Subcutaneous adipose tissue (tissue), 4 donors: ENCODE results near the gene GALM. TPM values are rescaled to one million over a fixed set of nuclear protein-coding genes. Genes with fewer than 3 reads are reported as not detected.

Experiments
- total RNA-seq, 4 donors: library from RNA; depleted of rRNA; stranded (reverse); fragments of >200 nt; gene quantifications; one replicate each; pipeline ENCODE4 v1.1.0, GENCODE V29; 2016
- TF ChIP-seq, protein P1 (sequence below): fragments of 450-650 bp; IDR thresholded peaks from one replicate; pipeline ENCODE4 v1.5.1; 2016; ENCODE audit warnings: low read depth, mild to moderate bottlenecking, control low read depth, antibody characterized with exemption, moderate library complexity

The GALM gene
- total RNA-seq, 4 donors from 2014 or later, result 8.5 to 62.9 (median 36.3) TPM

DNA sequence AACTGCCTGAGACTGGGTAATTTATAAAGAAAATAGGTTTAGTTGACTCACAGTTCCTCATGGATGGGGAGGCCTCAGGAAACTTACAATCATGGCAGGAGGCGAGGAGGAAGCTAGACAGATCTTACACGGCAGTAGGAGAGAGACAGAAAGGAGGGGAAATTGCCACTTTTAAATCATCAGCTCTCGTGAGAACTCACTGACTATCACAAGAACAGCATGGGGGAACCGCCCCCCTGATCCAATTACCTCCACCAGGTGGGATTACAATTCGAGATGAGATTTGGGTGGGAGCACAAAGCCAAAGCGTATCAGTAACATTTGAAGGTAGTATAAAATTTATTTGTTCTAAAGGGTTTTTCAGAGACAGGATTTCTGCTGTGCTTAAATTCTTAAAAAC, 5.4 kb downstream of the GALM start:
- TF ChIP-seq, protein P1, sequence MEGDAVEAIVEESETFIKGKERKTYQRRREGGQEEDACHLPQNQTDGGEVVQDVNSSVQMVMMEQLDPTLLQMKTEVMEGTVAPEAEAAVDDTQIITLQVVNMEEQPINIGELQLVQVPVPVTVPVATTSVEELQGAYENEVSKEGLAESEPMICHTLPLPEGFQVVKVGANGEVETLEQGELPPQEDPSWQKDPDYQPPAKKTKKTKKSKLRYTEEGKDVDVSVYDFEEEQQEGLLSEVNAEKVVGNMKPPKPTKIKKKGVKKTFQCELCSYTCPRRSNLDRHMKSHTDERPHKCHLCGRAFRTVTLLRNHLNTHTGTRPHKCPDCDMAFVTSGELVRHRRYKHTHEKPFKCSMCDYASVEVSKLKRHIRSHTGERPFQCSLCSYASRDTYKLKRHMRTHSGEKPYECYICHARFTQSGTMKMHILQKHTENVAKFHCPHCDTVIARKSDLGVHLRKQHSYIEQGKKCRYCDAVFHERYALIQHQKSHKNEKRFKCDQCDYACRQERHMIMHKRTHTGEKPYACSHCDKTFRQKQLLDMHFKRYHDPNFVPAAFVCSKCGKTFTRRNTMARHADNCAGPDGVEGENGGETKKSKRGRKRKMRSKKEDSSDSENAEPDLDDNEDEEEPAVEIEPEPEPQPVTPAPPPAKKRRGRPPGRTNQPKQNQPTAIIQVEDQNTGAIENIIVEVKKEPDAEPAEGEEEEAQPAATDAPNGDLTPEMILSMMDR, result no peak

DNA sequence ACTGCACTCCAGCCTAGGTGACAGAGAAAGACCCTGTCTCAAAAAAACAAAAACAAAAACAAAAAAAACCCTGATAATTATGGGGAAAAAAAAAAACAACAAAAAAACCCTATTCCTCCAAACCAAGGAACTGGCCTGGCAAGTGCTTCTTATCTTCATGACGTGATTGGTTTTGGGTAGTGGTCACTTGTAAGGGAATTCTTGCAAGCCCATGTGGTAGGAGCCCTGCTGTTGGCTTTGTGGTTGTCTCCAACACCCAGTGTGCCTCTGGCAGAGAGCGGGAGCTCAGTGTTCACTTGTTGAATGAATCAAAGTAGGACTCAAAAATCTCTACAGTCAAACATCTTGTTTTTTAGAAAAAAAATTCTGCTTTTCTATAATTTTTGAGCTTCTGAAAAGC, 6.0 kb downstream of the GALM start:
- TF ChIP-seq, protein P1, result no peak

DNA sequence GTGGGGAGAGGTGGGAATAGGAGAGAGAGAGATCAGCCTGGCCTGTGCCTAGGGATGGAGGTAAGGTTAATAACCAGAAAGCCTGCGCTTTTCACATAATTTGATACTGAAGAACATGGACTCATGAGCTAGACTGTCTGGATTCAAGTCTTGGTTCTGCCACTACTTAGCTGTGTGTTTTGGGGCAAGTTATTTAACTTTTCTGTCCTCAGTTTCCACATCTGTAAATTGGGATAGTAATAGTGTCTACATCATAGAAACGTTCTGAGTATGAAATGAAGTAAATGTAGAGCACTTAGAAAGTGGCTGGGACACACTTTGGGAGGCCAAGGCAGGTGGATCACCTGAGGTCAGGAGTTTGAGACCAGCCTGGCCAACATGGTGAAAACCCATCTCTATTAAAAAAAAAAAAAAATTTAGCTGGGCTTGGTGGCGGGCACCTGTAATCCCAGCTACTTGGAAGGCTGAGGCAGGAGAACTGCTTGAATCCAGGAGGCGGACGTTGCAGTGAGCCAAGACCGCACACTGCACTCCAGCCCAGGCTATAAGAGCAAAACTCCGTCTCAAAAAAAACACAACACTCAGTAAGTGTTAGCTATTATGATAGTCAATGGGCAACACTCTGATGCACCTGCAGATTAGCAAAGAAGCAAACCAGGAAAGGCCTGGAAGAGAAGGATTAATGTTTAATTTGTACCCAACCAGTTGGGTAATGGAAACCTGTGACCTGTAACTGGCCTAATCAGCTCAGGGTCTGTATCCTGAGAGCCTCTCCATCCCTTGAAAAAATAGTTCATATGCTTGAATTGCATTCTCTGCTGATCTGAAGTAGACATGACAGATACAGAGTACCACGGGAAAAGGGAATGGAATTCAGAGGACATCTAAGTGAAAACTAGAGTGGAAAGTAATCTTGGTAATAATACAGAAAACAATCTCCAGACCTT, 6.8 kb downstream of the GALM start:
- TF ChIP-seq, protein P1, result no peak

DNA sequence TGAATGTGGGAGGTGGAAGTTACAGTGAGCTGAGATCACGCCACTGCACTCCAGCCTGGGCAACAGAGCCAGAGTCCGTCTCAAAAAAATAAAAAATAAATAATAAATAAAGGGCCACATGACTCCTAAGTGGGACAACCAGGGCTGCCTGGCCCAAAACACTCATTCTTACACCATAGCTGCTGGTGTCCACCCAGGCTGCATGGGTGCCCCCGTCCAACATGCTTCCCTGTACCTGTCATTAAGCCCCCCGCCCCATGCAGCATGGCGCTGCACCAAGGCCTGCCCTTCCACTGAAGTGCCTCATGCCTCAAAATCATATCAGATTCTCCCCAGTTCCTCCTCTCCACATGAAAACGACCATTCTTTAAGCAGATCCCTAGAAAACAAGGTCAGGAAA, 10.8 kb downstream of the GALM start:
- TF ChIP-seq, protein P1, result no peak

DNA sequence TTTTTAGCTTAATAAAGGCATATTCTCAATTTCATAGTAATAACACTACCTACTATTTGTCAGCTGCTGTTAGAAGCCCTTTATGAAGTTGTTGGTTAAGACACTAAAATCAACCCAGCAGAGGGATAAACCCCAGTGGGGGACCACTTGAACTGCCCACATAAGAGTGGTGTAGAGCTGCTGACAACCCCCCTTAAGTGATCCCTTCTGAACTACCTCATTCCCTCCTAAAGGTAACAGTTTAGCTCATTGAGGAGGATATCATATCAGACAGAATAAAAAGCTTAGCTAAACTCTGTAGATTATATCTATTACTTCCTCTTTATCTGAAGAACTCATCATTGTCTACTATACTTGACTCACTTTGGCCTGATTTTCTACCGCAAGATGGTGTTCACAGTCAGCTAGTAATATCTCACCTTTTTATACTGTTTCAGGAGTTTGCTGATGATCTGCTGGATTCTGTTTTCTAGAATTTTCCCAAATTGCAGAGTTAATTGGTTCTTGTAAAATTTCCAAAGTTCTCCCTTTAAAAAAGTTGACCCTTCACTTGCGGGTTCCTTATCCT, 16.2 kb downstream of the GALM start:
- TF ChIP-seq, protein P1, result no peak

DNA sequence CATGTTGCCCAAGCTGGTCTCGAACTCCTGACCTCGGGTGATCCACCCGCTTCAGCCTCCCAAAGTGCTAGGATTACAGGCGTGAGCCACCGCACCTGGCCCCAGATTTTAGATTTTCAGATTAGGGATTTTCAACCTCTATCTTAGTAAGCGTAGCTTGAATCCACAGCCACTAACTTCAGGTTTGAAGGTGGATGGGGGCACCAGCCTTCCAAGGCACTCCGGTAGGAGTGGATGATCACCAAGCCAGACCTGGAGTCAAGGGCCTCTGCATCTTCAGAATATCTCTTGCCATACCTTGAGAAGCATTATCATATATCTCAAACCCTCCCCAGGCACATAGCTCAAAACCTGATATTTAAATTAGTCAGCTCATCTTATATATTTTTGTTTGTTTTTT, 17.9 kb downstream of the GALM start:
- TF ChIP-seq, protein P1, result no peak

DNA sequence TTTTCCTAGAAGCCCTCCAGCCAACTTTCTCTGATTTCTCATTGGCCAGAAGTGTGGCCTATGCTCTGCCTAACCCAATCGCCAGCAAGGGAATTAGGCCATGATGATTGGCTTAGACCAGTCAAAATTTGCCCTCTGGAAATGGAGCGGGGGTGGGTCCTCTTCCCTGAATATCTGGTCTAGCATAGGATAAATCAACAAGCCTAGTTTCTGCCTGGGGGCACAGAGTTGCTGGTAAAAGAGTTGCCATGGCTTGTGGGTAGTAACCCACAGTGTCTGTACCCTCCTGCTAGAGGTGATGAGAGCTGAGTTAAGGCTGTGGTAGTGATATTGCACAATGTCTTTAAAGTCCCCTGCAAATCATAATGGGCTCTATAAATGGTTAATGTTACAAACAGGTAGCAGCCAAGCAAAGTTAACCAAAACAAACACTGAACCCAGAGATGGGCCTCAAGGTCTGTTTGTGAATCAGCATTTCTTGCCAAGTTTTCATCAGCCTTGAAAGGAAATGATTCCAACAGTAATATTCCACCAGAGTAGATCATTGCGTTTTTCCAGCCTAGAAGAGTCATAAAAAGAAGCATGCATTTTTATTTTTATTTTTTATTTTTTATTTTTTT, 19.3 kb downstream of the GALM start:
- TF ChIP-seq, protein P1, result no peak
